ENCODE results near the gene GLDN. TPM values are rescaled to one million over a fixed set of nuclear protein-coding genes. Genes with fewer than 3 reads are reported as not detected.
A peak's percentile ranks its signal among the peaks of the same experiment; 100 is the strongest.

Gene GLDN
- total RNA-seq, 1 donor from 2014 or later = 5.9 TPM

- Histone ChIP-seq H3K36me3 (no peaks in the 10 kb centered on the region), H3K9me3 (no peaks in the 10 kb centered on the region), H3K27ac (no peak overlapping the region), H3K4me3 (no peak overlapping the region), H3K27me3 (no peaks in the 10 kb centered on the region), H3K4me1 (no peaks in the 10 kb centered on the region)
- no peak for TF ChIP-seq POLR2A (IDR thresholded peaks at IDR 0.05)
- TF ChIP-seq CTCF (IDR thresholded peaks at IDR 0.05) = no peak
- no peak for TF ChIP-seq POLR2AphosphoS5 (IDR thresholded peaks at IDR 0.05; ENCODE audit: insufficient read depth in 1 of 2, low read depth in 1 of 2)
- intact Hi-C loops (cut with DNase I) = no loop called here
- peak in 1 of 2 donors; percentile 49 for DNase-seq (ENCODE audit: extremely low spot score in 2 of 2)
Observed at GRCh38 chr15:51388726-51389125, 47.3 kb downstream of the GLDN start.

GRCh38 chr15:51390241-51390965, 48.9 kb downstream of the GLDN start:
- Histone ChIP-seq H3K9me3 (no peaks in the 10 kb centered on the region), H3K36me3 (no peaks in the 10 kb centered on the region), H3K4me3 (no peak overlapping the region), H3K27me3 (no peaks in the 10 kb centered on the region), H3K4me1 (no peaks in the 10 kb centered on the region), H3K27ac (no peak overlapping the region)
- TF ChIP-seq POLR2A (IDR thresholded peaks at IDR 0.05) = no peak
- TF ChIP-seq CTCF (IDR thresholded peaks at IDR 0.05) = no peak
- TF ChIP-seq POLR2AphosphoS5 (IDR thresholded peaks at IDR 0.05; ENCODE audit: insufficient read depth in 1 of 2, low read depth in 1 of 2) = no peak
- intact Hi-C loops (cut with DNase I) = no loop called here
- no peak for DNase-seq (ENCODE audit: extremely low spot score in 2 of 2)

- intact Hi-C loops (cut with DNase I) = no loop called here
- Histone ChIP-seq H3K36me3 (no peaks in the 10 kb centered on the region), H3K27ac (no peak overlapping the region), H3K9me3 (no peaks in the 10 kb centered on the region), H3K4me3 (no peak overlapping the region), H3K27me3 (no peaks in the 10 kb centered on the region), H3K4me1 (no peaks in the 10 kb centered on the region)
- TF ChIP-seq CTCF (IDR thresholded peaks at IDR 0.05) (no peak), POLR2AphosphoS5 (IDR thresholded peaks at IDR 0.05; ENCODE audit: insufficient read depth in 1 of 2, low read depth in 1 of 2) (no peak), POLR2A (IDR thresholded peaks at IDR 0.05) (no peak)
- DNase-seq (ENCODE audit: extremely low spot score in 2 of 2) = no peak
Observed at GRCh38 chr15:51390966-51391422, 49.5 kb downstream of the GLDN start.

- no peak for TF ChIP-seq POLR2AphosphoS5 (IDR thresholded peaks at IDR 0.05; ENCODE audit: insufficient read depth in 1 of 2, low read depth in 1 of 2)
- TF ChIP-seq POLR2A (IDR thresholded peaks at IDR 0.05) = no peak
- TF ChIP-seq CTCF (IDR thresholded peaks at IDR 0.05) = no peak
- intact Hi-C loops (cut with DNase I) = no loop called here
- H3K4me3 ChIP-seq = no peak overlapping the region
- no peaks in the 10 kb centered on the region for H3K9me3 ChIP-seq
- H3K27ac ChIP-seq = no peak overlapping the region
- DNase-seq (ENCODE audit: extremely low spot score in 2 of 2) = no peak
- no peaks in the 10 kb centered on the region for H3K4me1 ChIP-seq
- no peaks in the 10 kb centered on the region for H3K27me3 ChIP-seq
- no peaks in the 10 kb centered on the region for H3K36me3 ChIP-seq
Observed at GRCh38 chr15:51396921-51397320, 55.5 kb downstream of the GLDN start.

- intact Hi-C loops (cut with DNase I) = no loop called here
Observed at GRCh38 chr15:51398626-51399025, 57.2 kb downstream of the GLDN start.

More at GRCh38 chr15:51398626-51399025, 57.2 kb downstream of the GLDN start:
- no peak overlapping the region for H3K27ac ChIP-seq
- DNase-seq (ENCODE audit: extremely low spot score in 2 of 2) = no peak
- no peak overlapping the region for H3K4me3 ChIP-seq
- H3K4me1 ChIP-seq = no peaks in the 10 kb centered on the region
- H3K36me3 ChIP-seq = no peaks in the 10 kb centered on the region
- no peaks in the 10 kb centered on the region for H3K27me3 ChIP-seq
- no peak for TF ChIP-seq POLR2AphosphoS5 (IDR thresholded peaks at IDR 0.05; ENCODE audit: insufficient read depth in 1 of 2, low read depth in 1 of 2)
- no peak for TF ChIP-seq POLR2A (IDR thresholded peaks at IDR 0.05)
- TF ChIP-seq CTCF (IDR thresholded peaks at IDR 0.05) = no peak
- H3K9me3 ChIP-seq = no peaks in the 10 kb centered on the region

Measured in vagina (tissue), 2 donors.